Measurements from ENCODE around the gene NRG3.

The NRG3 gene

DNA sequence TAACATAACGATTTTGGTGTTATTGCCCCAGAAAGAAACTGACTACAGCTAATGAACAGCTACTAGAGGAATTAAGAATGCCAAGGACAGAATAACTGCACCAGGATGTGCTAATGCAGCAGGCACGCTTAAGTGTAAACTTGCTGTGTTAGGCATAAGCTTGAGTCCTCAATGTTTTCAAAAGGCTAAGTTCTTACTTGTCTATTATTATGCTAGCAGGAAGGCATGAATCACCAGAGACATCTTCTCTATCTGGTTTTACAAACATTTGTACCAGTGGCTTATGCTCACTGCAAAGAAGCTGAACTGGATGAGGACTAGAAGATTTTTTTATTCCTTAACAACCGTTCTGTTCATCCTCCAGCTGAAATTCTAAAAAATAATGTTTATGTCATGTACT is 1035.3 kb downstream of the NRG3 start:
- H3K9me3 ChIP-seq (ENCODE audit: control insufficient read depth, low read length) = no peaks in the 10 kb centered on the region

DNA sequence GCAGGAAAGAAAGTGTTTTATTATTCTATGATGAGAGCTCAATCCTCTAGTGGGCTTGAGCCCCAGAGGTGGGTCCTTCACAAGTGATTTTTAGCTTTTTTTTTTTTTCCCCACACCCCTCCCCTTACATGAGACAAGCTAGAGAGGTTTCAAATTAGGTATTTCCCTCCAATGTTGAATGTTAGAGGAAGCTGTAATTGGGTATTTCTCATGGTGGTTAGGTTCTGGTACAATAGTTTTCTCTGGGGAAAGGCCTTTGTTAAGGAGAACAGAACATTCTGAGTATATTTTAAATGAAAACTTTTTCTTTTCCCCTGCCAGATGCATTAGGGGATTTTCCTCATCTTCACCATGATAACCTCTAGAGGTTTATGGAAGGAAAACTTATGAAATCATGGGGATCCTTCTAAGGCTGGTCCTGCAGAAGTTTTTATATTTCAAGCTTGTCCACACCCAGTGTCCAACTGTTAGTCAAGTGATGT is 1039.7 kb downstream of the NRG3 start:
- Histone ChIP-seq H3K27ac (no peak overlapping the region), H2AFZ (no peak overlapping the region), H3K27me3 (ENCODE audit: control insufficient read depth, insufficient read depth, low read length) (no peaks in the 10 kb centered on the region), H3K4me2 (ENCODE audit: low read length) (no peak overlapping the region), H3K9ac (no peak overlapping the region), H3K4me1 (no peaks in the 10 kb centered on the region), H3K36me3 (ENCODE audit: control insufficient read depth, insufficient read depth, low read length) (no peaks in the 10 kb centered on the region), H3K79me2 (no peaks in the 10 kb centered on the region), H3K9me3 (ENCODE audit: control insufficient read depth, low read length) (no peaks in the 10 kb centered on the region), H3K4me3 (ENCODE audit: low read depth, low read length) (no peak overlapping the region)
- no peak for TF ChIP-seq CTCF (IDR thresholded peaks at IDR 0.05)

More for the DNA sequence above, 1035.3 kb downstream of the NRG3 start:
- no peak for TF ChIP-seq CTCF (IDR thresholded peaks at IDR 0.05)
- H2AFZ ChIP-seq = no peak overlapping the region
- no peak overlapping the region for H3K4me3 ChIP-seq (ENCODE audit: low read depth, low read length)
- no peak overlapping the region for H3K27ac ChIP-seq
- H3K27me3 ChIP-seq (ENCODE audit: control insufficient read depth, insufficient read depth, low read length) = no peaks in the 10 kb centered on the region
- no peaks in the 10 kb centered on the region for H3K4me1 ChIP-seq
- no peak overlapping the region for H3K4me2 ChIP-seq (ENCODE audit: low read length)
- H3K79me2 ChIP-seq = no peaks in the 10 kb centered on the region
- no peaks in the 10 kb centered on the region for H3K36me3 ChIP-seq (ENCODE audit: control insufficient read depth, insufficient read depth, low read length)
- no peak overlapping the region for H3K9ac ChIP-seq

DNA sequence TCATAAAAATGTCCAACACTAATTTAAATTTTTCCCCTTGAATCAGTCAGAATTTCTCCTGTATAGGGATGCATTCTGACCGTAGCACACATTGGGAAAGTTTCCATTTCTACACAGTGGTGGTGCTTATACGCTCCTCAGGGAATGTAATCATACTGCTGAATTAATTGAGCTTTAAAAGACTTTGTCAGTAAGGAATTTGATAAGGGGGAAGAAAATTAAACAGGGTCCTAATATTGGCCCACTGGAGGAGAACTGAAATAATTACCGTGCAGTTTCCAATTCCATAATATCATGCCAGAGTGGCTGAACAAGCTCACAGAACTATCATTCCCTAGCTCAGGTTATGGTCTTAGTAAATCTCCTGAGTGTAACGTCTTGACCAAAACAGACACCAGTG is 1041.9 kb downstream of the NRG3 start:
- no peak overlapping the region for H3K9ac ChIP-seq
- no peaks in the 10 kb centered on the region for H3K79me2 ChIP-seq
- no peak overlapping the region for H3K4me2 ChIP-seq (ENCODE audit: low read length)
- no peak for TF ChIP-seq CTCF (IDR thresholded peaks at IDR 0.05)
- no peaks in the 10 kb centered on the region for H3K27me3 ChIP-seq (ENCODE audit: control insufficient read depth, insufficient read depth, low read length)
- no peaks in the 10 kb centered on the region for H3K4me1 ChIP-seq
- H3K36me3 ChIP-seq (ENCODE audit: control insufficient read depth, insufficient read depth, low read length) = no peaks in the 10 kb centered on the region
- H2AFZ ChIP-seq = no peak overlapping the region
- no peak overlapping the region for H3K27ac ChIP-seq
- H3K9me3 ChIP-seq (ENCODE audit: control insufficient read depth, low read length) = no peaks in the 10 kb centered on the region
- no peak overlapping the region for H3K4me3 ChIP-seq (ENCODE audit: low read depth, low read length)

- Histone ChIP-seq H3K27ac (no peak overlapping the region), H3K4me2 (ENCODE audit: low read length) (no peak overlapping the region), H3K9me3 (ENCODE audit: control insufficient read depth, low read length) (no peaks in the 10 kb centered on the region), H3K4me1 (no peaks in the 10 kb centered on the region), H3K79me2 (no peaks in the 10 kb centered on the region), H2AFZ (no peak overlapping the region), H3K36me3 (ENCODE audit: control insufficient read depth, insufficient read depth, low read length) (no peaks in the 10 kb centered on the region), H3K9ac (no peak overlapping the region), H3K4me3 (ENCODE audit: low read depth, low read length) (no peak overlapping the region), H3K27me3 (ENCODE audit: control insufficient read depth, insufficient read depth, low read length) (no peaks in the 10 kb centered on the region)
- no peak for TF ChIP-seq CTCF (IDR thresholded peaks at IDR 0.05)
These were observed 1043.0 kb downstream of the NRG3 start for GRCh38 chr10:82918022-82918421.

GRCh38 chr10:82922046-82922445 is 1047.1 kb downstream of the NRG3 start:
- no peak overlapping the region for H3K4me3 ChIP-seq (ENCODE audit: low read depth, low read length)
- TF ChIP-seq CTCF (IDR thresholded peaks at IDR 0.05) = no peak
- H3K9me3 ChIP-seq (ENCODE audit: control insufficient read depth, low read length) = no peaks in the 10 kb centered on the region
- no peak overlapping the region for H3K9ac ChIP-seq
- no peaks in the 10 kb centered on the region for H3K27me3 ChIP-seq (ENCODE audit: control insufficient read depth, insufficient read depth, low read length)
- no peak overlapping the region for H3K27ac ChIP-seq
- no peaks in the 10 kb centered on the region for H3K36me3 ChIP-seq (ENCODE audit: control insufficient read depth, insufficient read depth, low read length)
- no peak overlapping the region for H3K4me2 ChIP-seq (ENCODE audit: low read length)
- no peak overlapping the region for H2AFZ ChIP-seq
- H3K4me1 ChIP-seq = no peaks in the 10 kb centered on the region
- no peaks in the 10 kb centered on the region for H3K79me2 ChIP-seq

Data from parathyroid adenoma (tissue), 2 donors.